HG03432 (cell line): ENCODE data around the gene RHOBTB3.
A peak's percentile ranks its signal among the peaks of the same experiment; 100 is the strongest.
"Not testable (repeated sequence)": the region's sequence is repeated elsewhere in the genome, so short reads cannot be mapped to it uniquely, and the experiment has no call there.

ENCODE experiments used
- ATAC-seq: cut with Tn5 transposase; IDR thresholded peaks from one replicate; pipeline ENCODE4 v1.9.1; 2021; ENCODE audit warnings: mild to moderate bottlenecking, moderate library complexity; ENCODE audit not compliant: unreplicated experiment

The RHOBTB3 gene

GRCh38 chr5:95730730-95731570 is at the start of gene RHOBTB3:
TSS of gene RHOBTB3 (plus strand) at chr5:95731336. CDS start at chr5:95731683, 347 bp downstream.
- peak; percentile 68 for ATAC-seq

- ATAC-seq, result no peak
Measured at GRCh38 chr5:95682891-95683290, 48.2 kb upstream of the RHOBTB3 start, which contains the start of gene SPATA9. TSS of gene SPATA9 (minus strand) at chr5:95682991. CDS start at chr5:95682854, 137 bp downstream.

DNA sequence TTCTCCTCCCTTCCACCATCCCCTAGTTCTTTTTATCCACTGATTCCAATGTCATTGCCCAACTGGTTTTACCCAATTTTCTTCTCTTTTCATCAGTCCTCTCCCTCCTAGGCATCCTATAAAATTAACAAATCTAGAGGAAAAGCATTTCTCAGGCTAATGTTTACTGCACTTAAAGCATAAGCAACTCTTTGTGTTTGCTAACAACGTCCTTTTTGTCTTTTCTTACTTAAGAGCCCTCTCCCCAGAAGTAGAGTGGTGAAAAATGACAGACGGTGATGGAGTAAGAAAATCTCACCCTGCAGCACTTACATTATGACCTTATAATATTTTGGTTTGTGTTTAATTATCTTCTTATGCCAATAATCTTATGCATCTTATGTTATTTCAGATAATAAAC is 46.8 kb upstream of the RHOBTB3 start:
- no peak for ATAC-seq

- ATAC-seq, result no peak
Measured at GRCh38 chr5:95686651-95687050, 44.5 kb upstream of the RHOBTB3 start.

DNA sequence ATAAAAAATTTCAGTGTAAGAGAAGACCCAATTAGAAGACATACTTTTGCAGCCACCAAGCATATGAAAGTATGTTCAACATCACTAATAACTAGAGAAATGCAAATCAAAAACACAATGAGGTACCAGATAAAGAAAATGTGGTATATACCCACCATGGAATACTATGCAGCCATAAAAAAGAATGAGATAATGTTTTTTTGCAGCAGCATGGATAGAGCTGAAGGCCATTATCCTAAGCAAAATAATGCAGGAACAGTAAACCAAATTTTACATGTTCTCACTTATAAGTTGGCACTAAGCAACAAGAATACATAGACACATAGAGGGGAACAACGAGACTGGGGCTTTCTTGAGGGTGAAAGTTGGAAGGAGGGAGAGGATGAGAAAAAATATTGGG is 41.5 kb upstream of the RHOBTB3 start:
- ATAC-seq, result no peak

- no peak for ATAC-seq
Measured at GRCh38 chr5:95690333-95690732, 40.8 kb upstream of the RHOBTB3 start.

- no peak for ATAC-seq
Measured at GRCh38 chr5:95697781-95698681, 33.1 kb upstream of the RHOBTB3 start.

DNA sequence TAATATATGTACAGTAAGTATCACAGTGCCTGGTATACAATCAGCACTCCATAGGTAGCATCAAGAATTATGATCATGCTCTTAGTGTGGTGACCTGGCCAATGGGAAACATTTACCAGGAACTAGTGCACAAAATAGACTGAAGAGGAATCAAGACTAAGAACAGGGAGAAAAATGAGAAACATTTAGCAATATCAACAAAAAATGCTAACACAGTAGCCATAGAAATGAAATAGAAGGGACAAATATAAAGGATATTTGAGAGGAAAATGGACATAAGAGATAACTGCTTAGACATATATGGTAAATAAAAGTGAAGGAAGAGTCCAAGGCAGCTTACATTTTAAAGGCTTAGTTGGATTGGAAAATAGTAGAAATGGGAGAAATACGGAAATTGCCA is 31.8 kb upstream of the RHOBTB3 start:
- ATAC-seq, result no peak

DNA sequence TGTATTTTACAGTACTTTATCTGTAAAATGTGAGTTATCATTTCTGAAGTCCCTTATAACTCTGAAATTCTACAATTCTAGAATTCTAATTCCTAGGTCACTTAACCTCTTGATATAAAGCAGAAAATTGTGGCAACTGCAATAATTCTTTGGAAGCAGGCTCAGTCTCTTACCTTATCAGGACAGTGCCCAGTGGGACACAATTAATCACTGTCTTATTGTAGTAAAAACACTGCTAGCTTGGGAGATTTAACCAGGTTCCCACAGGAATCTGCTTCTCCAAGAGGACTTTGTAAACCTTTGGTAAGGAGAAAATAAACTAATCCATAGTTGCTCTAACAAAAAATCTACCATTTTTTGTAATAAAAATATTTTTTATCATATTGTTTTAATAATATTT is 30.1 kb upstream of the RHOBTB3 start:
- ATAC-seq, result no peak

- no peak for ATAC-seq
Measured at GRCh38 chr5:95704150-95704549, 27.0 kb upstream of the RHOBTB3 start.

GRCh38 chr5:95706196-95706595 is 24.9 kb upstream of the RHOBTB3 start:
- ATAC-seq, result not testable (repeated sequence)

GRCh38 chr5:95707055-95707454 is 24.1 kb upstream of the RHOBTB3 start:
- ATAC-seq, result no peak

- ATAC-seq, result not testable (repeated sequence)
Measured at GRCh38 chr5:95707534-95708188, 23.5 kb upstream of the RHOBTB3 start.

DNA sequence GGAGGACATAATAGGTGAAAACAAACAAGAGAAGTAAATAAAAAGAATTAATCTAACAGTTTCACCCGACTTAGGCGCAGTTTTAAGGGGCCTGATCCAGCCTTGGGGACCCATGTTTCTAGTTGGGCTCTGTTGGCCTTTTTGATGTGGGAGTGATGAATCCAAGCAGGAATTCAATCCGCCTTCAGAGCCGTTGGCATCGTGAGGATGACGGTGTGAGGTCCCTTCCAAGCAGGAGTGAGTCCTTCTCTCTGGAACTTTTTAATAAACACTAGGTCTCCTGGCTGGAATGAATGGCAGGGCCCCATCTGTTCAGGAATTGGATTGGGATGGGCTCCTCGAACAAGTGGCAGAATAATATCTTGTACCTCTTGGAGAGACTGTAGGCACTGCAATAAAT is 22.3 kb upstream of the RHOBTB3 start:
- no peak for ATAC-seq

DNA sequence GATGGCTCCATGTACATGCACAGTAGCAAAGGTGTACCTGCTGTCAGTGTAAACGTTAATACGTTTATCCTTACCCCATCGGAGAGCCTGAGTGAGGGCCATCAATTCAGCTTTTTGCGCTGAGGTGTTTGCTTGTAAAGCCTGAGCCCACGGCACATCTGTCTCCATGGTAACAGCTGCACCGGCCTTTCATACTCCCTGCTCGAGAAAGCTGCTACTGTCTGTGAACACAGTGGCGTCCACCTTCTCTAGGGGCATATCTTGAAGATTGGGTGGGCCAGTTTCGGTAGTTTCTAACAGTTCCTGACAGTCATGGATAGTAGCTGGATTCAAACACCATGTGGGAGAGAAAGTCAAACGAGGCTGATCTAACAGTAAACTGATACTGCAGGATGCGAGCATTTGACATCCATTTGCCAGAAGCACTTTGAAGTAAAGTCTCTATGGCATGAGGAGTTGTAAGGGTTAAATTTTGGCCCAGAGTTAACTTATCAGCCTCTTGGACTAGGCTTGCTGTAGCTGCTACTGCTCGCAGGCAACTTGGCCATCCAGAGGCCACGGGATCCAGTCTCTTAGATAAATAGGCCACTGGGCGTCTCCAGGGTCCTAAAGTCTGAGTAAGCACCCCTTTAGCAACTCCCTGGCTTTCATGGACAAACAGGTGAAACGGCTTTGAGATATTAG is 21.0 kb upstream of the RHOBTB3 start:
- no peak for ATAC-seq

DNA sequence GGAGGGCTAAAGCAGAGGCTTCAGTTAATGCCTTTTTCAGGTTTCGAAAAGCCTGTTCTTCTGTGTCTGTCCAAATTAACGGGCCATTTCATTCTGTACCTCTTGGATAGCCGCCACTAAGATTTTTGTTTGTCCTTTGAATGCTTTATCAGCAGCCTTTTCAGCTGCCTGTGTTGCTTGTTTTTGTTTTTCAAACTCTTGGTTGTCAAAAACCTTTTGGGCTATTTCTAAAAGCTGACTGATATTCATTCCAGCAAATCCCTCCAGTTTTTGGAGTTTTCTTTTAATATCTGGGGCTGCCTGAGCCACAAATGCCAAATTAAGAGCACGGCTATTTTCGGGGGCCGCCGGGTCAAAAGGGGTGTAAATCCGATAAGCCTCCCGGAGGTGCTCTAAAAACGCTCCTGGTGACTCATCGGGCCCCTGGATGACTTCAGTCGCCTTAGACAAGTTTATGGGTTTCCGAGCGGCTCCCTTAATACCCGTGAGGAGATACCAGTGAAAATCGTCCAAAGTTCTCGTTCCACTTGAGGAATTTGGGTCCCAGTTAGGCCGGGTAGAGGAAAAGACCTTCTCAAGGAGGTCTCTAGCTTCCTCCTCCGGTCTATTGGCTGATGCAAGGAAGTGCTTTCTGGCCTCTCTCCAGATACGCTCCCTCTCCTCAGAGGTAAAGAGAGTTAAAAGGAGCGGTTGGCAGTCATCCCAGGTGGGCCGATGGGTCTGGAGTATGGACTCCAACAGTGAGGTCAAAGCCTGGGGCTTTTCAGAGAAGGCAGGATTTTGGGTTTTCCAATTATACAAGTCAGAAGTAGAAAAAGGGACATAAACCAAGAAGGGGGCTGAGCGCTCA is 20.3 kb upstream of the RHOBTB3 start:
- ATAC-seq, result not testable (repeated sequence)

GRCh38 chr5:95711501-95712346 is 19.4 kb upstream of the RHOBTB3 start:
- no peak for ATAC-seq

DNA sequence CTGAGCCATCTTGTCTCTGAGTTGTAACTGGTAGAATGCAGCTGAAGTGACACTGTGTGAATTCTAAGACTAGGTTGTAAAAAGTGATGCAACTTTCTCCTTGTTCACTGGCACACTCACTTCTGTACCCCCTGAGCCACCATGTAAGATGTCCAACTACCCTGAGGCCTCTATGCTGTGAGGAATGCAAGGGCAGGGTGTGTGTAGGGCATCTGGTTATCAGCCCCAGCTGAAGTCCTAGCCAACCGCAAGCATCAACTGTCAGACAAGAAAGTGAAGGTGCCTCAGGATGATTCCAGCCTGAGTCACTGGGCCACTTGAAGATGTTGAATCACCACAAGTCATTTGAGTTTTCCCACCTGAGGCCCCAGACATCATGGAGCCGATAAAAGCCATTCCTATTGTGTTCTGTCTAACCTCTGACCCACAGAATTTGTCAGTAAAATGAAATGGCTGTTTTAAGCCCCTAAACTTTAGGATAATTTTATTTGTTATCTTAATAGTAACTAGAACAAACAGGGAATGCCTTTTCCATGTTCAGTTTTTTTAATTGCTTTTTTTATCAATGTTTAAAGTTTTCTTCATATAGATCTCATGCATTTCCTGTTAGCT is 18.7 kb upstream of the RHOBTB3 start:
- no peak for ATAC-seq
